Measurements from ENCODE around the gene FYCO1. TPM values are rescaled to one million over a fixed set of nuclear protein-coding genes. Genes with fewer than 3 reads are reported as not detected.

Gene FYCO1
- polyA plus RNA-seq, 3 donors: 0.59 to 5.0 (median 1.3) TPM

DNA sequence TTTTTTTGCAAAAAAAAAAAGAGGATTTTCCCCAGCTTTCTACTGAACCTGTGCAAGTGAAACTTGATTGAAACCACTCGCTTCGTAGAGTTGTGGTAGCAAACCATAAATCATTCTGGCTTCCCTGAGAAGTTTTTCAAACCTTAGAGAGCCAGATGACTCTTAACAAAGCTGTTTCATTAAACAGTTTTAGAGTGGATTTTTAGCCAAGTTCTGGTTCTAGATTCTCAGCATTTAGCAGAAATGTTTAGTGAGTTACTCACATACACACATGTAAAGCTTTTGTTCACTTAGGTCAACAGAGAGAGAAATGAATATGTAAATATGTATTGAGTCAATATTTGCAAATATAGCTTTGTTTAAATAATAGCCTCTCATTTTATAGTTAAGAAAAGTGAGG, 127.4 kb downstream of the FYCO1 start:
- Histone ChIP-seq H3K36me3 (replicated peaks in 1 of 2; ENCODE audit: control insufficient read depth in 1 of 2, insufficient read depth in 2 of 2, low read length in 2 of 2) (no peaks in the 10 kb centered on the region), H4K20me1 (ENCODE audit: insufficient read depth, low read length) (no peaks in the 10 kb centered on the region), H3K79me2 (ENCODE audit: insufficient read depth, low read length) (no peaks in the 10 kb centered on the region), H3K4me1 (ENCODE audit: control insufficient read depth in 1 of 2, insufficient read depth in 2 of 2, low read length in 2 of 2) (no peaks in the 10 kb centered on the region), H3K4me2 (replicated peaks; ENCODE audit: extremely low read depth, low read length, poor library complexity, severe bottlenecking) (no peak overlapping the region), H2AFZ (ENCODE audit: insufficient read depth, low read depth, low read length, poor library complexity, severe bottlenecking) (no peak overlapping the region), H3K9me3 (replicated peaks in 1 of 2; ENCODE audit: control insufficient read depth in 1 of 2, insufficient read depth in 1 of 2, low read length in 2 of 2) (peaks cover 5% of the 10 kb centered on the region in 2 donors), H3K27me3 (ENCODE audit: control insufficient read depth in 2 of 2, insufficient read depth in 2 of 2, low read length in 2 of 2) (no peaks in the 10 kb centered on the region), H3K4me3 (replicated peaks in 1 of 3; ENCODE audit: low read depth in 2 of 3, low read length in 3 of 3) (no peak overlapping the region), H3K9ac (ENCODE audit: insufficient read depth, low read length, poor library complexity, severe bottlenecking) (no peak overlapping the region), H3K27ac (ENCODE audit: low read depth in 1 of 2, low read length in 2 of 2) (no peak overlapping the region)
- TF ChIP-seq, protein P1, sequence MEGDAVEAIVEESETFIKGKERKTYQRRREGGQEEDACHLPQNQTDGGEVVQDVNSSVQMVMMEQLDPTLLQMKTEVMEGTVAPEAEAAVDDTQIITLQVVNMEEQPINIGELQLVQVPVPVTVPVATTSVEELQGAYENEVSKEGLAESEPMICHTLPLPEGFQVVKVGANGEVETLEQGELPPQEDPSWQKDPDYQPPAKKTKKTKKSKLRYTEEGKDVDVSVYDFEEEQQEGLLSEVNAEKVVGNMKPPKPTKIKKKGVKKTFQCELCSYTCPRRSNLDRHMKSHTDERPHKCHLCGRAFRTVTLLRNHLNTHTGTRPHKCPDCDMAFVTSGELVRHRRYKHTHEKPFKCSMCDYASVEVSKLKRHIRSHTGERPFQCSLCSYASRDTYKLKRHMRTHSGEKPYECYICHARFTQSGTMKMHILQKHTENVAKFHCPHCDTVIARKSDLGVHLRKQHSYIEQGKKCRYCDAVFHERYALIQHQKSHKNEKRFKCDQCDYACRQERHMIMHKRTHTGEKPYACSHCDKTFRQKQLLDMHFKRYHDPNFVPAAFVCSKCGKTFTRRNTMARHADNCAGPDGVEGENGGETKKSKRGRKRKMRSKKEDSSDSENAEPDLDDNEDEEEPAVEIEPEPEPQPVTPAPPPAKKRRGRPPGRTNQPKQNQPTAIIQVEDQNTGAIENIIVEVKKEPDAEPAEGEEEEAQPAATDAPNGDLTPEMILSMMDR (IDR thresholded peaks at IDR 0.05): no peak
- H3K36me3 Mint-ChIP-seq: no peaks in the 10 kb centered on the region
- no peak overlapping the region for H3K4me3 Mint-ChIP-seq
- peaks cover 0 to 6% (median 4%) of the 10 kb centered on the region in 3 donors for H3K27me3 Mint-ChIP-seq (ENCODE audit: low read depth in 3 of 3)
- 0% methylated on average over 1 of the region's 2 CpGs for WGBS (ENCODE audit: insufficient coverage)
- no peak for DNase-seq
- H3K9me3 Mint-ChIP-seq: peaks cover 0 to 7% (median 4%) of the 10 kb centered on the region in 7 donors
- peaks cover 4% of the 10 kb centered on the region for H3K4me1 Mint-ChIP-seq
- H3K27ac Mint-ChIP-seq: no peak overlapping the region
- intact Hi-C loops (cut with micrococcal nuclease): no loop called here

Small RNAs within 50 kb of the gene (small RNA-seq; reads per million reads assigned to genes)
- gene RF00019 (ENCODE audit: insufficient read length, low read depth): not detected

Other genes starting within 250 kb of the FYCO1 start
- gene SLC6A20, start 199.3 kb downstream of the FYCO1 start, polyA plus RNA-seq: not detected
- 10 to 100 TPM in 1 of 3 donors, 1 to 10 TPM in 2; 7.3 to 10.5 (median 7.5) TPM for gene LZTFL1, start 153.7 kb downstream of the FYCO1 start, polyA plus RNA-seq
- gene CCR9, start 109.3 kb downstream of the FYCO1 start, polyA plus RNA-seq: not detected
- gene CXCR6, start 52.4 kb downstream of the FYCO1 start, polyA plus RNA-seq: under 1 TPM in 1 of 3 donors, not detected in 2; 0.10 TPM
- under 1 TPM in 2 of 3 donors, not detected in 1; 0.03 to 0.05 TPM for gene XCR1, start 31.7 kb upstream of the FYCO1 start, polyA plus RNA-seq
- 100 to 1,000 TPM in 2 of 3 donors, 10 to 100 TPM in 1; 56.7 to 304 (median 233) TPM for gene CCR1, start 212.5 kb upstream of the FYCO1 start, polyA plus RNA-seq
- gene CCR3, start 246.6 kb upstream of the FYCO1 start, polyA plus RNA-seq: under 1 TPM; 0.38 to 0.74 (median 0.44) TPM